HCT116 (cell line): Measurements from ENCODE around the gene DNLZ. TPM values are rescaled to one million over a fixed set of nuclear protein-coding genes. Genes with fewer than 3 reads are reported as not detected.

ENCODE experiments used
- ATAC-seq: fragments of 200-7000 bp; cut with Tn5 transposase; 2 replicates; pipeline ENCODE4 v1.9.1; 2020; ENCODE audit warnings: mild to moderate bottlenecking, moderate library complexity
- BruUV-seq: library from RNA; stranded (reverse); fragments of 400-500 nt; replicated peaks from 2 replicates; lab custom pipeline; 2021; lab: Mats Ljungman, UMichigan
- CTCF ChIA-PET: fragments of 300-600 bp; sonication (Branson Sonifier 250); formaldehyde crosslinking; loops from one replicate; lab custom pipeline; 2021; ENCODE audit warnings: antibody characterized with exemption; lab: Charles Lee
- POLR2A ChIA-PET: fragments of 300-600, 350-600 bp; sonication (Branson Sonifier 250); formaldehyde crosslinking; loops from one replicate; lab custom pipeline; 2021; ENCODE audit warnings: antibody characterized with exemption; lab: Charles Lee
- RAD21 ChIA-PET, 2 experiments: fragments of 300-600 bp; sonication (Branson Sonifier 250); formaldehyde crosslinking; loops; one replicate each; lab custom pipeline; 2023; ENCODE audit warnings: low total read pairs in 2 of 2; ENCODE audit not compliant: uncharacterized antibody in 2 of 2, unreplicated experiment in 2 of 2, low non-redundant PET in 1 of 2; lab: Charles Lee
- DNase-seq: peaks from one replicate; pipeline ENCODE4 v3.0.0-alpha.2; 2010; ENCODE audit warnings: low read depth, low spot score
- H2AFZ ChIP-seq: fragments of 200-600 bp; shearing (Covaris generic), sonication (generic); 2 replicates; pipeline ENCODE4 v1.6.1; 2017; ENCODE audit warnings: low read depth, mixed run types, mixed read lengths, antibody characterized with exemption, low read length; ENCODE audit not compliant: poor library complexity, severe bottlenecking
- H3K27ac ChIP-seq: 2 replicates; pipeline ENCODE4 v1.5.1; 2012; ENCODE audit warnings: low read depth, low read length
- H3K27me3 ChIP-seq: fragments of 200-600 bp; sonication (generic); 2 replicates; pipeline ENCODE4 v1.6.1; 2016; ENCODE audit warnings: mixed run types, low read length, mixed read lengths; ENCODE audit not compliant: insufficient read depth
- H3K36me3 ChIP-seq, 2 experiments: fragments of 200-500 bp in 1 of 2; fragments of 200-600 bp in 1 of 2; sonication (Bioruptor generic) in 1 of 2; sonication (generic) in 1 of 2; 2 replicates each; pipeline versions ENCODE4 v1.5.1 to v1.6.1; 2014 to 2016; ENCODE audit warnings: low read length in 2 of 2, inconsistent platforms in 1 of 2, mixed read lengths in 1 of 2, mixed run types in 1 of 2; ENCODE audit not compliant: insufficient read depth in 2 of 2, control insufficient read depth in 1 of 2
- H3K4me1 ChIP-seq, 2 experiments: fragments of 200-600 bp in 1 of 2; sonication (generic) in 1 of 2; 2 replicates each; pipeline versions ENCODE4 v1.5.1 to v1.6.1; 2012 to 2017; ENCODE audit warnings: low read length in 2 of 2, inconsistent platforms in 1 of 2, mild to moderate bottlenecking in 1 of 2, mixed read lengths in 1 of 2, mixed run types in 1 of 2, moderate library complexity in 1 of 2; ENCODE audit not compliant: insufficient read depth in 2 of 2, control insufficient read depth in 1 of 2
- H3K4me2 ChIP-seq: fragments of 200-600 bp; sonication (generic); 2 replicates; pipeline ENCODE4 v1.6.1; 2017; ENCODE audit warnings: mixed run types, low read length, mixed read lengths
- H3K4me3 ChIP-seq, 2 experiments: fragments of 200-600 bp in 1 of 2; sonication (generic) in 1 of 2; replicated peaks in 1 of 2; 2 replicates each; pipeline ENCODE4 v1.5.1; 2011 to 2016; ENCODE audit warnings: low read length in 2 of 2, control low read depth in 1 of 2, low read depth in 1 of 2, mild to moderate bottlenecking in 1 of 2, mixed read lengths in 1 of 2, mixed run types in 1 of 2
- H3K79me2 ChIP-seq: fragments of 200-600 bp; sonication (generic); 2 replicates; pipeline ENCODE4 v1.6.1; 2017; ENCODE audit warnings: mild to moderate bottlenecking, mixed run types, low read length, moderate library complexity, mixed read lengths; ENCODE audit not compliant: insufficient read depth
- H3K9ac ChIP-seq: fragments of 200-600 bp; sonication (generic); 2 replicates; pipeline ENCODE4 v1.6.1; 2016; ENCODE audit warnings: low read length, mixed read lengths
- H3K9me2 ChIP-seq: fragments of 200-600 bp; sonication (generic), shearing (Covaris generic); 2 replicates; pipeline ENCODE4 v1.6.1; 2017; ENCODE audit warnings: mixed run types, mild to moderate bottlenecking, moderate library complexity; ENCODE audit not compliant: insufficient read depth
- H3K9me3 ChIP-seq, 2 experiments: fragments of 200-500 bp in 1 of 2; fragments of 200-600 bp in 1 of 2; sonication (Bioruptor generic) in 1 of 2; sonication (generic) in 1 of 2; 2 replicates each; pipeline ENCODE4 v1.6.1; 2014 to 2017; ENCODE audit warnings: low read length in 2 of 2, mixed read lengths in 2 of 2, inconsistent platforms in 1 of 2, low read depth in 1 of 2, mild to moderate bottlenecking in 1 of 2, mixed run types in 1 of 2, moderate library complexity in 1 of 2; ENCODE audit not compliant: control insufficient read depth in 1 of 2, insufficient read depth in 1 of 2
- H4K20me1 ChIP-seq: fragments of 200-600 bp; sonication (generic), shearing (Covaris generic); 2 replicates; pipeline ENCODE4 v1.6.1; 2017; ENCODE audit warnings: mixed run types, mild to moderate bottlenecking, moderate library complexity; ENCODE audit not compliant: insufficient read depth
- ATF3 ChIP-seq: IDR thresholded peaks from 2 replicates; pipeline ENCODE4 v1.6.1; 2012
- CEBPB ChIP-seq: IDR thresholded peaks from 2 replicates; pipeline ENCODE4 v1.6.1; 2012; ENCODE audit warnings: low read depth
- ELF1 ChIP-seq: IDR thresholded peaks from 2 replicates; pipeline ENCODE4 v1.6.1; 2012; ENCODE audit warnings: low read depth, borderline replicate concordance
- FOSL1 ChIP-seq: IDR thresholded peaks from 2 replicates; pipeline ENCODE4 v1.6.1; 2012; ENCODE audit warnings: low read depth
- JUND ChIP-seq: IDR thresholded peaks from 2 replicates; pipeline ENCODE4 v1.6.1; 2012
- POLR2A ChIP-seq: IDR thresholded peaks from 2 replicates; pipeline ENCODE4 v1.7.0; 2011; ENCODE audit warnings: borderline replicate concordance; ENCODE audit not compliant: insufficient read depth, insufficient read length; ENCODE audit errors: extremely low read depth
- SP1 ChIP-seq: IDR thresholded peaks from 2 replicates; pipeline ENCODE4 v1.6.1; 2012; ENCODE audit warnings: low read depth
- TCF7L2 ChIP-seq: IDR thresholded peaks from 2 replicates; pipeline ENCODE4 v1.7.0; 2011; ENCODE audit warnings: borderline replicate concordance, inconsistent platforms; ENCODE audit not compliant: insufficient read depth, insufficient read length; ENCODE audit errors: extremely low read depth
- YY1 ChIP-seq: IDR thresholded peaks from 2 replicates; pipeline ENCODE4 v1.6.1; 2011; ENCODE audit warnings: low read length, low read depth, moderate library complexity, mild to moderate bottlenecking; ENCODE audit not compliant: insufficient replicate concordance; ENCODE audit errors: extremely low read depth
- ZBTB33 ChIP-seq: IDR thresholded peaks from 2 replicates; pipeline ENCODE4 v1.6.1; 2011; ENCODE audit warnings: mild to moderate bottlenecking, low read length, moderate library complexity; ENCODE audit not compliant: insufficient replicate concordance; ENCODE audit errors: extremely low read depth
- ZFX ChIP-seq: fragments of 450-650 bp; IDR thresholded peaks from 2 replicates; pipeline ENCODE4 v1.6.1; 2017
- ZNF274 ChIP-seq: fragments of 200-500 bp; sonication (Bioruptor generic); IDR thresholded peaks from 2 replicates; pipeline ENCODE4 v1.6.1; 2014; ENCODE audit warnings: mild to moderate bottlenecking, low read depth, low read length, inconsistent platforms
- intact Hi-C: fragments of 100-400 bp; cut with micrococcal nuclease; formaldehyde crosslinking; loops from 2 replicates; pipeline ENCODE4 v1.10.0; 2022
- total RNA-seq: library from RNA; stranded (reverse); gene quantifications from one replicate; pipeline ENCODE4 v1.2.1, GENCODE V29; 2021; ENCODE audit not compliant: unreplicated experiment
- TF ChIP-seq, protein P1 (sequence below): IDR thresholded peaks from 2 replicates; pipeline ENCODE4 v1.6.1; 2012; ENCODE audit warnings: low read depth
- TF ChIP-seq, protein P2 (sequence below): IDR thresholded peaks from 2 replicates; pipeline ENCODE4 v1.6.1; 2012

Gene DNLZ
- total RNA-seq, 1 experiment from 2014 or later, result 21.9 TPM

DNA sequence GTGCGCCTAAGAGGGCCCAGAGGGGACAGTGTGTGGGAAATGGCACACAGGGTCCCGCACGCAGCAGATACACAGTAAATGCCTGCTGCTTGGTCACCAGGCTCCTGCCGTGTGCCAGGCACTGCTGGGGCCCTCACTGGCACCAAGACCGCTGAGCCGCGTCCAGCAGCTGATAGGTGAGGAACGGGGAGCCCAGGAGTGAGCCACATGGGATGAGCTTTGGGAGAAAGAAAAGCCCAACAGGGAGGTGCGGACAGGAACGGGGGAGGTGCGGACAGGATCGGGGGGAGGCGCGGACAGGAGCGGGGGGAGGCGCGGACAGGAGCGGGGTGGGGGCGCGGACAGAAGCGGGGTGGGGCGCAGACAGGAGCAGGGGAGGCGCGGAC, 19.7 kb downstream of the DNLZ start:
- no peaks in the 10 kb centered on the region for H3K27me3 ChIP-seq
- H3K4me3 ChIP-seq, result no peak overlapping the region
- BruUV-seq, result no TSS peak
- H3K79me2 ChIP-seq, result no peaks in the 10 kb centered on the region
- POLR2A ChIA-PET, result no interaction called here
- intact Hi-C loops, result no loop called here
- TF ChIP-seq, protein P1, sequence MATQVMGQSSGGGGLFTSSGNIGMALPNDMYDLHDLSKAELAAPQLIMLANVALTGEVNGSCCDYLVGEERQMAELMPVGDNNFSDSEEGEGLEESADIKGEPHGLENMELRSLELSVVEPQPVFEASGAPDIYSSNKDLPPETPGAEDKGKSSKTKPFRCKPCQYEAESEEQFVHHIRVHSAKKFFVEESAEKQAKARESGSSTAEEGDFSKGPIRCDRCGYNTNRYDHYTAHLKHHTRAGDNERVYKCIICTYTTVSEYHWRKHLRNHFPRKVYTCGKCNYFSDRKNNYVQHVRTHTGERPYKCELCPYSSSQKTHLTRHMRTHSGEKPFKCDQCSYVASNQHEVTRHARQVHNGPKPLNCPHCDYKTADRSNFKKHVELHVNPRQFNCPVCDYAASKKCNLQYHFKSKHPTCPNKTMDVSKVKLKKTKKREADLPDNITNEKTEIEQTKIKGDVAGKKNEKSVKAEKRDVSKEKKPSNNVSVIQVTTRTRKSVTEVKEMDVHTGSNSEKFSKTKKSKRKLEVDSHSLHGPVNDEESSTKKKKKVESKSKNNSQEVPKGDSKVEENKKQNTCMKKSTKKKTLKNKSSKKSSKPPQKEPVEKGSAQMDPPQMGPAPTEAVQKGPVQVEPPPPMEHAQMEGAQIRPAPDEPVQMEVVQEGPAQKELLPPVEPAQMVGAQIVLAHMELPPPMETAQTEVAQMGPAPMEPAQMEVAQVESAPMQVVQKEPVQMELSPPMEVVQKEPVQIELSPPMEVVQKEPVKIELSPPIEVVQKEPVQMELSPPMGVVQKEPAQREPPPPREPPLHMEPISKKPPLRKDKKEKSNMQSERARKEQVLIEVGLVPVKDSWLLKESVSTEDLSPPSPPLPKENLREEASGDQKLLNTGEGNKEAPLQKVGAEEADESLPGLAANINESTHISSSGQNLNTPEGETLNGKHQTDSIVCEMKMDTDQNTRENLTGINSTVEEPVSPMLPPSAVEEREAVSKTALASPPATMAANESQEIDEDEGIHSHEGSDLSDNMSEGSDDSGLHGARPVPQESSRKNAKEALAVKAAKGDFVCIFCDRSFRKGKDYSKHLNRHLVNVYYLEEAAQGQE, result no peak
- no peak for TF ChIP-seq SP1
- CTCF ChIA-PET, result no interaction called here
- no peaks in the 10 kb centered on the region; a peak in 1 of 4 replicates for H3K36me3 ChIP-seq
- peaks cover 18 to 36% of the 10 kb centered on the region in 2 experiments; a peak in 3 of 4 replicates for H3K4me1 ChIP-seq
- RAD21 ChIA-PET, result no interaction called here
- no peaks in the 10 kb centered on the region for H3K9me2 ChIP-seq
- DNase-seq (no peak), ATAC-seq (no peak)
- H3K27ac ChIP-seq, result no peak overlapping the region; the same call in 1 of the 2 replicates
- no peaks in the 10 kb centered on the region for H4K20me1 ChIP-seq
- no peak overlapping the region for H3K9ac ChIP-seq
- no peaks in the 10 kb centered on the region for H3K9me3 ChIP-seq
- no peak overlapping the region for H3K4me2 ChIP-seq
- H2AFZ ChIP-seq, result no peak overlapping the region

- Histone ChIP-seq H3K4me1 (peaks cover 18 to 36% of the 10 kb centered on the region in 2 experiments; a peak in 3 of 4 replicates), H3K9me2 (no peaks in the 10 kb centered on the region), H3K79me2 (no peaks in the 10 kb centered on the region), H3K4me2 (peak overlapping the region; percentile 43), H3K9me3 (no peaks in the 10 kb centered on the region), H3K4me3 (no peak overlapping the region), H3K36me3 (no peaks in the 10 kb centered on the region; a peak in 1 of 4 replicates), H4K20me1 (no peaks in the 10 kb centered on the region), H2AFZ (no peak overlapping the region), H3K27me3 (no peaks in the 10 kb centered on the region), H3K27ac (peak overlapping the region; percentile 29; the same call in 1 of the 2 replicates), H3K9ac (no peak overlapping the region)
- intact Hi-C loops, result no loop called here
- POLR2A ChIA-PET, result no interaction called here
- no TSS peak for BruUV-seq
- RAD21 ChIA-PET, result no interaction called here
- no peak for DNase-seq
- ATAC-seq, result no peak
- CTCF ChIA-PET, result no interaction called here
- TF ChIP-seq, protein P2, sequence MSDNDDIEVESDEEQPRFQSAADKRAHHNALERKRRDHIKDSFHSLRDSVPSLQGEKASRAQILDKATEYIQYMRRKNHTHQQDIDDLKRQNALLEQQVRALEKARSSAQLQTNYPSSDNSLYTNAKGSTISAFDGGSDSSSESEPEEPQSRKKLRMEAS, result no peak
- no peak for TF ChIP-seq YY1
- no peak for TF ChIP-seq CEBPB
- no peak for TF ChIP-seq ATF3
- TF ChIP-seq ZBTB33, result no peak
- no peak for TF ChIP-seq POLR2A
- TF ChIP-seq JUND, result no peak
- no peak for TF ChIP-seq FOSL1
- TF ChIP-seq ZNF274, result no peak
- TF ChIP-seq TCF7L2, result no peak
- no peak for TF ChIP-seq ELF1
- TF ChIP-seq ZFX, result no peak
Observed at GRCh38 chr9:136343121-136343883, 20.2 kb downstream of the DNLZ start.
